ENCODE data around the gene JMJD7.

GRCh38 chr15:41804916-41805666 is 22.8 kb upstream of the JMJD7 start:
- TF ChIP-seq, protein P1, sequence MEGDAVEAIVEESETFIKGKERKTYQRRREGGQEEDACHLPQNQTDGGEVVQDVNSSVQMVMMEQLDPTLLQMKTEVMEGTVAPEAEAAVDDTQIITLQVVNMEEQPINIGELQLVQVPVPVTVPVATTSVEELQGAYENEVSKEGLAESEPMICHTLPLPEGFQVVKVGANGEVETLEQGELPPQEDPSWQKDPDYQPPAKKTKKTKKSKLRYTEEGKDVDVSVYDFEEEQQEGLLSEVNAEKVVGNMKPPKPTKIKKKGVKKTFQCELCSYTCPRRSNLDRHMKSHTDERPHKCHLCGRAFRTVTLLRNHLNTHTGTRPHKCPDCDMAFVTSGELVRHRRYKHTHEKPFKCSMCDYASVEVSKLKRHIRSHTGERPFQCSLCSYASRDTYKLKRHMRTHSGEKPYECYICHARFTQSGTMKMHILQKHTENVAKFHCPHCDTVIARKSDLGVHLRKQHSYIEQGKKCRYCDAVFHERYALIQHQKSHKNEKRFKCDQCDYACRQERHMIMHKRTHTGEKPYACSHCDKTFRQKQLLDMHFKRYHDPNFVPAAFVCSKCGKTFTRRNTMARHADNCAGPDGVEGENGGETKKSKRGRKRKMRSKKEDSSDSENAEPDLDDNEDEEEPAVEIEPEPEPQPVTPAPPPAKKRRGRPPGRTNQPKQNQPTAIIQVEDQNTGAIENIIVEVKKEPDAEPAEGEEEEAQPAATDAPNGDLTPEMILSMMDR (IDR thresholded peaks at IDR 0.05; ENCODE audit: low read depth, low read length, poor library complexity, severe bottlenecking): no peak
- no peak for TF ChIP-seq EZH2phosphoT487 (IDR thresholded peaks at IDR 0.05; ENCODE audit: borderline replicate concordance, low read length)

Data from DOHH2 (cell line).